ENCODE measurements around the gene MRPS24.

- TF ChIP-seq ZFP3 (CRISPR knock-in tag; IDR thresholded peaks at IDR 0.05) = no peak
- TF ChIP-seq ZC3H10 (CRISPR knock-in tag; IDR thresholded peaks at IDR 0.05) = no peak
- no peak for TF ChIP-seq TCF4 (CRISPR knock-in tag; IDR thresholded peaks at IDR 0.05; ENCODE audit: borderline replicate concordance)
- TF ChIP-seq SNAI2 (CRISPR knock-in tag; IDR thresholded peaks at IDR 0.05) = no peak
- TF ChIP-seq CREB5 (CRISPR knock-in tag; IDR thresholded peaks at IDR 0.05; ENCODE audit: low read depth) = no peak
- no peak for TF ChIP-seq TOX (CRISPR knock-in tag; IDR thresholded peaks at IDR 0.05; ENCODE audit: borderline replicate concordance)
- TF ChIP-seq PATZ1 (CRISPR knock-in tag; IDR thresholded peaks at IDR 0.05; ENCODE audit: borderline replicate concordance) = no peak
Observed at GRCh38 chr7:43905209-43905946, 36.1 kb upstream of the MRPS24 start.
